Body of pancreas (tissue), 4 donors: Measurements from ENCODE around the gene AGAP1. TPM values are rescaled to one million over a fixed set of nuclear protein-coding genes. Genes with fewer than 3 reads are reported as not detected.

Experiments used
- ATAC-seq: fragments of 150-250 bp; one replicate; pipeline ENCODE4 v1.9.1; 2016
- DNase-seq, 4 donors: peaks; one replicate each; pipeline ENCODE4 v3.0.0-alpha.2; 2019
- H3K27ac ChIP-seq, 4 donors: fragments of 200-600 bp; sonication (generic); 1 replicate in 3 of 4; 2 replicates in 1 of 4; pipeline versions ENCODE4 v1.5.1 to v1.6.1; 2016 to 2019; ENCODE audit warnings: mild to moderate bottlenecking in 1 of 4, mixed read lengths in 1 of 4, moderate library complexity in 1 of 4
- H3K27me3 ChIP-seq, 2 donors: fragments of 200-600 bp; sonication (generic); one replicate each; pipeline ENCODE4 v1.6.0; 2016; ENCODE audit warnings: mild to moderate bottlenecking in 1 of 2
- H3K36me3 ChIP-seq, 2 donors: fragments of 200-600 bp; sonication (generic); replicated peaks in 1 of 2; 2 replicates each; pipeline ENCODE4 v1.5.1; 2016; ENCODE audit warnings: low read depth in 2 of 2; ENCODE audit not compliant: insufficient read depth in 1 of 2
- H3K4me1 ChIP-seq: fragments of 200-600 bp; sonication (generic); one replicate; pipeline ENCODE4 v1.6.0; 2016
- H3K4me3 ChIP-seq, 2 donors: fragments of 200-600 bp; sonication (generic); 1 replicate in 1 of 2; 2 replicates in 1 of 2; pipeline ENCODE4 v1.5.1; 2016 to 2019
- H3K9me3 ChIP-seq, 3 donors: fragments of 200-600 bp; sonication (generic); 1 replicate in 2 of 3; 2 replicates in 1 of 3; pipeline ENCODE4 v1.5.1; 2016
- CTCF ChIP-seq, 7 experiments: fragments of 450-650 bp in 4 of 7; fragments of 200-600 bp in 3 of 7; sonication (generic) in 3 of 7; IDR thresholded peaks; one replicate each; pipeline ENCODE4 v1.5.1; 2016 to 2019; ENCODE audit warnings: antibody characterized with exemption in 7 of 7
- POLR2A ChIP-seq, 3 donors: fragments of 450-650 bp; IDR thresholded peaks; one replicate each; pipeline ENCODE4 v1.6.1; 2016; ENCODE audit warnings: antibody characterized with exemption in 3 of 3, mild to moderate bottlenecking in 2 of 3
- WGBS, 2 donors: methylation state at CpG; one replicate each; pipeline ENCODE4 v1.1.5; 2017; 5-methylcytosine and 5-hydroxymethylcytosine counted together
- intact Hi-C: fragments of 100-400 bp; cut with DNase I; formaldehyde crosslinking; loops from one replicate; pipeline ENCODE4 v1.15.1; 2023
- total RNA-seq, 2 donors: library from RNA; depleted of rRNA; stranded (reverse); fragments of >200 nt; gene quantifications; one replicate each; pipeline ENCODE4 v1.1.0, GENCODE V29; 2016

AGAP1 gene
- total RNA-seq, 2 donors from 2014 or later: 21.3 to 32.6 TPM

GRCh38 chr2:235937936-235938335, 444.1 kb downstream of the AGAP1 start:
- TF ChIP-seq POLR2A (IDR thresholded peaks at IDR 0.05) (no peak), CTCF (IDR thresholded peaks at IDR 0.05) (no peak)
- no peak for DNase-seq
- ATAC-seq: no peak
- WGBS, 2 donors: 78 to 90% methylated on average over 6 to 12 of the region's 12 CpGs
- Histone ChIP-seq H3K36me3 (no peaks in the 10 kb centered on the region), H3K27ac (no peak overlapping the region), H3K4me1 (no peaks in the 10 kb centered on the region), H3K9me3 (no peaks in the 10 kb centered on the region), H3K4me3 (no peak overlapping the region), H3K27me3 (no peaks in the 10 kb centered on the region)
- intact Hi-C loops: no loop called here

GRCh38 chr2:235938611-235939010, 444.8 kb downstream of the AGAP1 start:
- no peaks in the 10 kb centered on the region for H3K27me3 ChIP-seq
- no peaks in the 10 kb centered on the region for H3K36me3 ChIP-seq
- intact Hi-C loops: no loop called here
- WGBS, 2 donors: 88 to 92% methylated on average over 14 of the region's 14 CpGs
- TF ChIP-seq POLR2A (IDR thresholded peaks at IDR 0.05): no peak
- TF ChIP-seq CTCF (IDR thresholded peaks at IDR 0.05): no peak
- DNase-seq (no peak), ATAC-seq (no peak)
- H3K4me3 ChIP-seq: no peak overlapping the region
- H3K27ac ChIP-seq: no peak overlapping the region
- H3K9me3 ChIP-seq: no peaks in the 10 kb centered on the region
- H3K4me1 ChIP-seq: no peaks in the 10 kb centered on the region

- Histone ChIP-seq H3K36me3 (no peaks in the 10 kb centered on the region), H3K4me1 (no peaks in the 10 kb centered on the region), H3K4me3 (no peak overlapping the region), H3K27ac (no peak overlapping the region), H3K9me3 (no peaks in the 10 kb centered on the region), H3K27me3 (no peaks in the 10 kb centered on the region)
- no peak for DNase-seq
- TF ChIP-seq CTCF (IDR thresholded peaks at IDR 0.05) (no peak), POLR2A (IDR thresholded peaks at IDR 0.05) (no peak)
- intact Hi-C loops: no loop called here
- no peak for ATAC-seq
- 85 to 92% methylated on average over 6 of the region's 6 CpGs for WGBS, 2 donors
Observed at GRCh38 chr2:235939471-235939870, 445.6 kb downstream of the AGAP1 start.

GRCh38 chr2:235940330-235940729, 446.5 kb downstream of the AGAP1 start:
- ATAC-seq (peak; percentile 66), DNase-seq (peak in 1 of 4 donors; percentile 38)
- H3K4me3 ChIP-seq: no peak overlapping the region
- TF ChIP-seq POLR2A (IDR thresholded peaks at IDR 0.05) (no peak), CTCF (IDR thresholded peaks at IDR 0.05) (no peak)
- intact Hi-C loops: no loop called here
- H3K36me3 ChIP-seq: no peaks in the 10 kb centered on the region
- H3K27me3 ChIP-seq: no peaks in the 10 kb centered on the region
- 85 to 93% methylated on average over 8 of the region's 8 CpGs for WGBS, 2 donors
- no peak overlapping the region for H3K27ac ChIP-seq
- no peaks in the 10 kb centered on the region for H3K9me3 ChIP-seq
- no peaks in the 10 kb centered on the region for H3K4me1 ChIP-seq

- ATAC-seq (no peak), DNase-seq (no peak)
- WGBS, 2 donors: 92 to 94% methylated on average over 10 of the region's 10 CpGs
- Histone ChIP-seq H3K27me3 (no peaks in the 10 kb centered on the region), H3K4me1 (no peaks in the 10 kb centered on the region), H3K4me3 (no peak overlapping the region), H3K9me3 (no peaks in the 10 kb centered on the region), H3K27ac (no peak overlapping the region), H3K36me3 (no peaks in the 10 kb centered on the region)
- TF ChIP-seq POLR2A (IDR thresholded peaks at IDR 0.05): no peak
- TF ChIP-seq CTCF (IDR thresholded peaks at IDR 0.05): no peak
- intact Hi-C loops: no loop called here
Observed at GRCh38 chr2:235944591-235944990, 450.7 kb downstream of the AGAP1 start.
